ENCODE measurements around the gene BABAM2. TPM values are rescaled to one million over a fixed set of nuclear protein-coding genes. Genes with fewer than 3 reads are reported as not detected.

BABAM2 gene
- total RNA-seq, 2 experiments from 2014 or later, result 19.7 to 33.2 TPM

DNA sequence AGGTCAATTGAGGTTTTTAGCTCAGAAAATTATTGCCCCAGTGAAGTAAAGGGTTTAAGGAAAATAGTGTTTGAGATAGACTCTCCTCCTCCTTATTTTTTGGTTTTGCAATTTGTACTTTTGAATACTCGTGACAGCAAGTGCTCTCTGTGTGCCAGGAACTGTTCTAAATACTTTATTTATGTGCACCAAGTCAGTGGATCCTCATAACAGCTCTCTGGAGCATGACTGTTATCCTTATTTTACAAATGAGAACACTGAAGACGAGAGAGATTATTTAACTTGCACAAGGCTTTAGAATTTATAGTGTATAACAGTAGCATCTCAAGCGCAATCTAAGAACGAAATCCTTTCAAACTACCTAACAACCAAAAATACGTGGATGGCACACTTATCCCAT lies 24.7 kb downstream of the BABAM2 start:
- intact Hi-C loops (cut with micrococcal nuclease; ENCODE audit: unreplicated experiment), result no loop called here
- no peak overlapping the region for H3K4me3 ChIP-seq (ENCODE audit: low read depth, low read length, poor library complexity, severe bottlenecking)
- no peak overlapping the region for H3K4me2 ChIP-seq (ENCODE audit: low read length)
- H4K20me1 ChIP-seq (ENCODE audit: insufficient read depth, low read length), result no peaks in the 10 kb centered on the region
- H3K9me2 ChIP-seq (ENCODE audit: insufficient read depth, low read length), result no peaks in the 10 kb centered on the region
- H3K36me3 ChIP-seq (ENCODE audit: insufficient read depth, low read length), result no peaks in the 10 kb centered on the region
- ChIA-PET CTCF (ENCODE audit: unreplicated experiment) (no interaction called here), POLR2A (no interaction called here)
- no TSS peak for BruUV-seq (replicated peaks)
- no peaks in the 10 kb centered on the region for H3K9me3 ChIP-seq (ENCODE audit: low read length)
- H3K4me1 ChIP-seq (ENCODE audit: insufficient read depth, low read length, poor library complexity, severe bottlenecking), result no peaks in the 10 kb centered on the region
- TF ChIP-seq CTCF (conservative IDR thresholded peaks at IDR 0.05; ENCODE audit: low read length), result no peak
- no peak for TF ChIP-seq EZH2phosphoT487 (IDR thresholded peaks at IDR 0.05; ENCODE audit: borderline replicate concordance, low read depth, low read length)
- no peak for DNase-seq (ENCODE audit: low spot score)
- H3K27ac ChIP-seq (ENCODE audit: low read depth, low read length, poor library complexity, severe bottlenecking), result no peak overlapping the region
- H3K79me2 ChIP-seq (ENCODE audit: insufficient read depth, low read depth, low read length), result no peaks in the 10 kb centered on the region
- no peak overlapping the region for H2AFZ ChIP-seq (ENCODE audit: low read length)

DNA sequence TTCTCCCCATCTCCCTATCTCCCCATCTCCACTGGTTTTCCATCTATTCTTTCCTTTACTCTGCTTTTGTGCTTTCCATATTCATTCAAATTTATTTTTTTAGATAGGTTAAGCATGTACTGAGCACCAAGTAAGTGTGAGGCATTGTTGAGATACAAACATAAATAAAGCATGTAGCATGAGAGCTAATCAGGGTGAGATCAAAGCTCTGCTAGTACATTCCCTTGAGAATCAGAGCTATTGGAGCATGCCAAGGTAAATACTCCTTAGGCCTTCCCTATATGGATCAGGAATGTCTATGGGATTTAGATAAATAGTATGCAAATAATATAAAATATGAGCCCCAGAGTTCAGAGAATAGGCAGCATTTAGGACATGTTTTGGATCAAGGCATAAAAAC lies 25.3 kb downstream of the BABAM2 start:
- no peak for TF ChIP-seq EZH2phosphoT487 (IDR thresholded peaks at IDR 0.05; ENCODE audit: borderline replicate concordance, low read depth, low read length)
- TF ChIP-seq CTCF (conservative IDR thresholded peaks at IDR 0.05; ENCODE audit: low read length), result no peak
- H3K4me2 ChIP-seq (ENCODE audit: low read length), result no peak overlapping the region
- BruUV-seq (replicated peaks), result no TSS peak
- no peak overlapping the region for H3K27ac ChIP-seq (ENCODE audit: low read depth, low read length, poor library complexity, severe bottlenecking)
- DNase-seq (ENCODE audit: low spot score), result no peak
- CTCF ChIA-PET (ENCODE audit: unreplicated experiment), result no interaction called here
- no peaks in the 10 kb centered on the region for H4K20me1 ChIP-seq (ENCODE audit: insufficient read depth, low read length)
- no peaks in the 10 kb centered on the region for H3K9me3 ChIP-seq (ENCODE audit: low read length)
- H3K4me3 ChIP-seq (ENCODE audit: low read depth, low read length, poor library complexity, severe bottlenecking), result no peak overlapping the region
- intact Hi-C loops (cut with micrococcal nuclease; ENCODE audit: unreplicated experiment), result no loop called here
- no peaks in the 10 kb centered on the region for H3K9me2 ChIP-seq (ENCODE audit: insufficient read depth, low read length)
- H3K36me3 ChIP-seq (ENCODE audit: insufficient read depth, low read length), result no peaks in the 10 kb centered on the region
- H2AFZ ChIP-seq (ENCODE audit: low read length), result no peak overlapping the region
- POLR2A ChIA-PET, result no interaction called here
- no peaks in the 10 kb centered on the region for H3K4me1 ChIP-seq (ENCODE audit: insufficient read depth, low read length, poor library complexity, severe bottlenecking)
- H3K79me2 ChIP-seq (ENCODE audit: insufficient read depth, low read depth, low read length), result no peaks in the 10 kb centered on the region

DNA sequence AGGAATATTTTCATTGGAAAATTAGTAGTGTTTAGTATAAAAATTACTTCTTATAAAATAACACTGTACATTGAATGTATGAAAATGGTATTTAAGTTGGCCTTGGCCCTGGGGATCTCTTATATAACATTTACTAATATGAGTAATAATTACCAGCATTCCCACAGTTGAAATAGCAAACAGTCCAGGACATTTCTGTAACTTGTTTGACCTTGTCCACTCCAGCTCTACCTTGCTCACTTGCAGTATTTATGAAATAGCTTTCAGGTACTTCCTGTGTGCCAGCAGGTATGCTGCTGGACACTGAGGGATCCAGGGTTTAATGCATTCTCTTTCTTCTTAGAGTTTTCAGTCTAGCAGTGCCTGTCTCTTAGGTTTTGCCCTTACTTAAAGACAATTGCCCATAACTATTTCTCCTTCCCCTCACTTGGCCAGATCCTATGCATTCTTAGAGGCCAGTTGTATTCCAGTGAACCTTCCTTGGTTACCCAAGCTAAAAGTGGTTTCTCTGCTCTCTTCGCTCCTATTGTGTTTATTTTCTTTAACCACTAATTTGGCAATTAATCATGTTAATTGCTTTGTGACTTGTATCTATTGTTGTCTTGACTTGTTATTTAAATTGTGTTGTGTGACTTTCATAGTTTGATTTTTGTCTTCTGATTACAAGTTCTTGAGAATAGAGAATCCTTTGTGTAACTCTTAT lies 25.9 kb downstream of the BABAM2 start:
- TF ChIP-seq CTCF (conservative IDR thresholded peaks at IDR 0.05; ENCODE audit: low read length) (no peak), EZH2phosphoT487 (IDR thresholded peaks at IDR 0.05; ENCODE audit: borderline replicate concordance, low read depth, low read length) (no peak)
- no peak overlapping the region for H3K27ac ChIP-seq (ENCODE audit: low read depth, low read length, poor library complexity, severe bottlenecking)
- no peaks in the 10 kb centered on the region for H3K9me2 ChIP-seq (ENCODE audit: insufficient read depth, low read length)
- DNase-seq (ENCODE audit: low spot score), result no peak
- H3K9me3 ChIP-seq (ENCODE audit: low read length), result no peaks in the 10 kb centered on the region
- no peak overlapping the region for H3K4me2 ChIP-seq (ENCODE audit: low read length)
- no peaks in the 10 kb centered on the region for H4K20me1 ChIP-seq (ENCODE audit: insufficient read depth, low read length)
- H3K4me1 ChIP-seq (ENCODE audit: insufficient read depth, low read length, poor library complexity, severe bottlenecking), result no peaks in the 10 kb centered on the region
- intact Hi-C loops (cut with micrococcal nuclease; ENCODE audit: unreplicated experiment), result no loop called here
- BruUV-seq (replicated peaks), result no TSS peak
- H2AFZ ChIP-seq (ENCODE audit: low read length), result no peak overlapping the region
- H3K4me3 ChIP-seq (ENCODE audit: low read depth, low read length, poor library complexity, severe bottlenecking), result no peak overlapping the region
- POLR2A ChIA-PET, result no interaction called here
- no peaks in the 10 kb centered on the region for H3K79me2 ChIP-seq (ENCODE audit: insufficient read depth, low read depth, low read length)
- H3K36me3 ChIP-seq (ENCODE audit: insufficient read depth, low read length), result no peaks in the 10 kb centered on the region
- CTCF ChIA-PET (ENCODE audit: unreplicated experiment), result no interaction called here
